Measurements from ENCODE around the gene M1AP. TPM values are rescaled to one million over a fixed set of nuclear protein-coding genes. Genes with fewer than 3 reads are reported as not detected.

Gene M1AP
- total RNA-seq, 1 experiment from 2014 or later = not detected

GRCh38 chr2:74587664-74588277, 60.4 kb downstream of the M1AP start:
- H3K4me3 ChIP-seq (ENCODE audit: low read depth in 2 of 2, low read length in 2 of 2) = no peak overlapping the region
- H3K4me1 ChIP-seq (ENCODE audit: control insufficient read depth, insufficient read depth, low read length) = no peaks in the 10 kb centered on the region
- ChIA-PET POLR2A (no interaction called here), CTCF (interaction anchor here (0.6 to 2.3 kb wide), 6 partner anchors 10 to 260 kb away, joined by 3 to 9 read pairs (median 3); partner anchors contain the start of genes CCDC142 and TTC31)
- H3K36me3 ChIP-seq (ENCODE audit: control insufficient read depth, insufficient read depth, low read length) = no peaks in the 10 kb centered on the region
- no peak overlapping the region for H3K27ac ChIP-seq (ENCODE audit: low read length)
- intact Hi-C loops (cut with micrococcal nuclease; ENCODE audit: unreplicated experiment) = loop anchor here (5.0 to 10.0 kb wide), 2 partner anchors 83 to 105 kb away; partner anchors contain the start of genes CCDC142, PCGF1 and TTC31
- peak; percentile 87 for TF ChIP-seq CTCF (IDR thresholded peaks at IDR 0.05)
- TF ChIP-seq POLR2AphosphoS5 (IDR thresholded peaks at IDR 0.05; ENCODE audit: low read depth, low read length) = no peak
- BruUV-seq (replicated peaks) = no TSS peak
- peak; percentile 61 for DNase-seq (ENCODE audit: low read depth, low spot score)
- in situ Hi-C loops (cut with HindIII; ENCODE audit: low pct_unique_long_range_greater_than_20kb, low sequenced_read_pairs) = no loop called here
- no peaks in the 10 kb centered on the region for H3K9me3 ChIP-seq (ENCODE audit: control insufficient read depth, insufficient read depth, low read depth, low read length)
- peaks cover 11% of the 10 kb centered on the region for H3K27me3 ChIP-seq (ENCODE audit: control insufficient read depth, insufficient read depth, low read length)
- ATAC-seq = peak; percentile 89

DNA sequence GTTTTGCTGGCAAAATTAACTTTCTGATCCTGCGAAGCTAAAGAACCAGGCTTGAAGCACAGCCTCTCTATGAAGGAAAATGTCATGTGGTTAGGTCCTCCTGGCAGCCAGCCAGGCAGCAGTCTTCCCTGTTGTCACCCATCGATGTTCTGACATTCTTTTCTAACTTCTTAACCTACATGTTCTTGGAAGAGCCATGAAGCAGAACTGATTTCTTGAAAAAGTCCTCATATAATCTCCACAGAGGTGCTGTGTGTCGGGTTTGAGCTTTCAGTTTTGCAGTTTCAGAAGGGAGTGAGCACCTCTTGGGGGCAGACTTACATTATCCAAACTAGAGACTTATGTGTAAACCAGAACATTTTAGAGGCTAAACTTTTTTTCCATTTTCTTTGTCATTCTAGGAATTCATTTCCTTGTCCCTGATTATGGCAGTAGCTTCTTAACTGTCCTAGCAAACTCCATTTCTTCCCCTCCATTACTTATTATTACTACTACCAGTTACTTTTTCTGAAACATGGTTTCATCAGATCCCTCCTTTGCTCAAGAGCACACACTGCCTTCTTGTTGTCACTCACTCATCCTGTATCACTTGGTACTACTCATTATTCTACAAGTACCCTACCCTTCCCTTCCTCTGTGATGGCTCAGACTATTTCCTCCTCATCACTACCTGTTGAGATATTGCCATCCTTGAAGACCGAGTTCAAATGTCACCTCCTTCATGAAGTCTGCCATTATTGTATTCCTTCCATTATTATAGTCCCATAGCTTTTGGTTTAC, 62.5 kb downstream of the M1AP start:
- BruUV-seq (replicated peaks) = no TSS peak
- no peak overlapping the region for H3K4me3 ChIP-seq (ENCODE audit: low read depth in 2 of 2, low read length in 2 of 2)
- H3K9me3 ChIP-seq (ENCODE audit: control insufficient read depth, insufficient read depth, low read depth, low read length) = no peaks in the 10 kb centered on the region
- no peaks in the 10 kb centered on the region; the same call in 1 of the 2 replicates for H3K27me3 ChIP-seq (ENCODE audit: control insufficient read depth, insufficient read depth, low read length)
- ATAC-seq (no peak), DNase-seq (ENCODE audit: low read depth, low spot score) (no peak)
- POLR2A ChIA-PET = no interaction called here
- TF ChIP-seq CTCF (IDR thresholded peaks at IDR 0.05) = peak; percentile 24; the same call in 1 of the 2 replicates
- no peak for TF ChIP-seq SIN3A (IDR thresholded peaks at IDR 0.05; ENCODE audit: borderline replicate concordance, insufficient read depth, low read depth, low read length)
- no peak for TF ChIP-seq POLR2AphosphoS5 (IDR thresholded peaks at IDR 0.05; ENCODE audit: low read depth, low read length)
- CTCF ChIA-PET = no interaction called here
- H3K36me3 ChIP-seq (ENCODE audit: control insufficient read depth, insufficient read depth, low read length) = no peaks in the 10 kb centered on the region
- in situ Hi-C loops (cut with HindIII; ENCODE audit: low pct_unique_long_range_greater_than_20kb, low sequenced_read_pairs) = no loop called here
- intact Hi-C loops (cut with micrococcal nuclease; ENCODE audit: unreplicated experiment) = loop anchor here (5.0 to 10.0 kb wide), 2 partner anchors 81 to 103 kb away; partner anchors contain the start of genes CCDC142, PCGF1 and TTC31
- H3K27ac ChIP-seq (ENCODE audit: low read length) = no peak overlapping the region
- H3K4me1 ChIP-seq (ENCODE audit: control insufficient read depth, insufficient read depth, low read length) = no peaks in the 10 kb centered on the region

- intact Hi-C loops (cut with micrococcal nuclease; ENCODE audit: unreplicated experiment) = loop anchor here (10.0 kb wide), 1 partner anchor 79 kb away; the partner anchor contains the start of gene PCGF1
- POLR2A ChIA-PET = no interaction called here
- no peaks in the 10 kb centered on the region for H3K9me3 ChIP-seq (ENCODE audit: control insufficient read depth, insufficient read depth, low read depth, low read length)
- ATAC-seq (no peak), DNase-seq (ENCODE audit: low read depth, low spot score) (no peak)
- BruUV-seq (replicated peaks) = no TSS peak
- CTCF ChIA-PET = interaction anchor here (0.6 kb wide), 1 partner anchor 81 kb away, joined by 7 read pairs; no protein-coding TSS in a partner anchor
- H3K27ac ChIP-seq (ENCODE audit: low read length) = no peak overlapping the region
- H3K4me1 ChIP-seq (ENCODE audit: control insufficient read depth, insufficient read depth, low read length) = no peaks in the 10 kb centered on the region
- H3K4me3 ChIP-seq (ENCODE audit: low read depth in 2 of 2, low read length in 2 of 2) = no peak overlapping the region
- no peak for TF ChIP-seq CTCF (IDR thresholded peaks at IDR 0.05)
- no peak for TF ChIP-seq SIN3A (IDR thresholded peaks at IDR 0.05; ENCODE audit: borderline replicate concordance, insufficient read depth, low read depth, low read length)
- no peak for TF ChIP-seq TCF7L2 (IDR thresholded peaks at IDR 0.05; ENCODE audit: low read depth, low read length)
- no peak for TF ChIP-seq REST (IDR thresholded peaks at IDR 0.05; ENCODE audit: insufficient read depth in 1 of 2, low read depth in 2 of 2, low read length in 1 of 2)
- no peak for TF ChIP-seq POLR2AphosphoS5 (IDR thresholded peaks at IDR 0.05; ENCODE audit: low read depth, low read length)
- in situ Hi-C loops (cut with HindIII; ENCODE audit: low pct_unique_long_range_greater_than_20kb, low sequenced_read_pairs) = no loop called here
- no peaks in the 10 kb centered on the region for H3K36me3 ChIP-seq (ENCODE audit: control insufficient read depth, insufficient read depth, low read length)
- H3K27me3 ChIP-seq (ENCODE audit: control insufficient read depth, insufficient read depth, low read length) = no peaks in the 10 kb centered on the region
Measured at GRCh38 chr2:74584088-74584645, 64.0 kb downstream of the M1AP start.

Data from Panc1 (cell line).